ENCODE results near the gene WWOX. TPM values are rescaled to one million over a fixed set of nuclear protein-coding genes. Genes with fewer than 3 reads are reported as not detected.

The WWOX gene
- total RNA-seq, 4 donors from 2014 or later: 76.8 to 102 (median 83.6) TPM

DNA sequence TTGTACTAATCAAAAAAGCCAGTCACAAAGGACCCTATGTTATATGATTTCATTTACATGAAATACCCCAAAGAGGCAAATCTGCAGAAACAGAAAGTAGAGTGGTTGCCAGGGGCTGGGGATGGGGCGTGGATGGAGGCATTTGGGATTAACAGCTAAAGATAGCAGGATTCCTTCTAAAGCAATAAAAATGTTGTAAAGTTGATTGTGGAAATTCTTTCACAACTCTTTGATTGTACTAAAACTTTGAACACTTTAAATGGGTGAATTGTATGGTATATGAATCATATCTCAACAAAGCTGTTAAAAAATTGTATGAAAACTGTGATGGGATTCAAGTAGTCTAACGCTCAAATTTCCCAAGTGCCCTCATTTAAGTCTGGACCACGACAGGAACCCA lies 870.3 kb downstream of the WWOX start:
- peaks cover 0 to 10% (median 0%) of the 10 kb centered on the region in 4 donors for H3K4me1 ChIP-seq
- no peak for TF ChIP-seq POLR2A (IDR thresholded peaks at IDR 0.05)
- no peak for TF ChIP-seq EP300 (IDR thresholded peaks at IDR 0.05)
- TF ChIP-seq, protein P1, sequence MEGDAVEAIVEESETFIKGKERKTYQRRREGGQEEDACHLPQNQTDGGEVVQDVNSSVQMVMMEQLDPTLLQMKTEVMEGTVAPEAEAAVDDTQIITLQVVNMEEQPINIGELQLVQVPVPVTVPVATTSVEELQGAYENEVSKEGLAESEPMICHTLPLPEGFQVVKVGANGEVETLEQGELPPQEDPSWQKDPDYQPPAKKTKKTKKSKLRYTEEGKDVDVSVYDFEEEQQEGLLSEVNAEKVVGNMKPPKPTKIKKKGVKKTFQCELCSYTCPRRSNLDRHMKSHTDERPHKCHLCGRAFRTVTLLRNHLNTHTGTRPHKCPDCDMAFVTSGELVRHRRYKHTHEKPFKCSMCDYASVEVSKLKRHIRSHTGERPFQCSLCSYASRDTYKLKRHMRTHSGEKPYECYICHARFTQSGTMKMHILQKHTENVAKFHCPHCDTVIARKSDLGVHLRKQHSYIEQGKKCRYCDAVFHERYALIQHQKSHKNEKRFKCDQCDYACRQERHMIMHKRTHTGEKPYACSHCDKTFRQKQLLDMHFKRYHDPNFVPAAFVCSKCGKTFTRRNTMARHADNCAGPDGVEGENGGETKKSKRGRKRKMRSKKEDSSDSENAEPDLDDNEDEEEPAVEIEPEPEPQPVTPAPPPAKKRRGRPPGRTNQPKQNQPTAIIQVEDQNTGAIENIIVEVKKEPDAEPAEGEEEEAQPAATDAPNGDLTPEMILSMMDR (IDR thresholded peaks at IDR 0.05): no peak
- H3K36me3 ChIP-seq: no peaks in the 10 kb centered on the region
- H3K27me3 ChIP-seq: no peaks in the 10 kb centered on the region
- H3K27ac ChIP-seq: no peak overlapping the region
- DNase-seq (ENCODE audit: low spot score in 2 of 2): no peak
- H3K9me3 ChIP-seq: peaks cover 0 to 1% (median 0%) of the 10 kb centered on the region in 4 donors
- WGBS, 2 donors: 24 to 34% methylated on average over 3 of the region's 3 CpGs
- H3K4me3 ChIP-seq: no peak overlapping the region

DNA sequence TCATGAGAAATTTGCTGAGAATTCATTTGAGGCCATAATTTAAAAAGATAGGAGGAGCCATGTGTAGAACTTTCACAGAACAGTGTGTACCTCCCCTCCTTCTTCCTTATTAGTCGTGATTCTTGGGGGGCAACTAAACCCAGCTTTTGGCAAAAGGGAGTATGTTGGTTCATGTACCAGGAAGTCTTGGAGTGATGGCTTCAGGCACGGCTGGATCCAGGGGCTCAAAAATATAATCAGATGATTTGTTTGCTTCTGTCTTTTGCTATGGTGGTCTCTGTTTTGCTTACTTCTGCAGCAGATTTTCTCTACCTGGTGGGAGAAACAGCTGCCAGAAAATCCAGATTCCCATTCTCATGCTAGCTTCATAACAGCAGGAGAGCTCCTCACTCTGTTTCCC lies 871.2 kb downstream of the WWOX start:
- 91 to 100% methylated on average over 2 of the region's 2 CpGs for WGBS, 2 donors
- Histone ChIP-seq H3K36me3 (no peaks in the 10 kb centered on the region), H3K27me3 (no peaks in the 10 kb centered on the region)

DNA sequence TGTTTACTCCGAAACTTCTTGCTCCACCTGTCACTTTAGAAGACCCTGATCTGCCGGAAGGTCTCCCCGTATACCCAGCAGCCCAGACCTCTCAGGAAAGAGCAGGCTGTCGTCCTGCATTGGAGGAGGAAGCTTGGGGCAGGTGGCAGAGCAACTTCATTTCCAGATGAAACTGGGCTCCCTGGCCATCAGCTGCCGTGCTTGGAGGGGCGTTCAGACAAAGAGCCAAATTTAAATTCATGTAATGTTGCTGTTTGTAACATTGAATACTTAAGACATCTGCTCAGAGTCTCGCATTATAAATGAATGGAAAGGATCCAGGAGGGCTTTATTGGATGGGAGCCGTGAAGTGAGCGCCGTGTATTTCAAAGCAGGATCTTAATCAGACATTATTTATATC lies 872.6 kb downstream of the WWOX start:
- no peak for TF ChIP-seq POLR2A (IDR thresholded peaks at IDR 0.05)
- TF ChIP-seq, protein P1 (IDR thresholded peaks at IDR 0.05): no peak
- TF ChIP-seq EP300 (IDR thresholded peaks at IDR 0.05): no peak
- no peaks in the 10 kb centered on the region for H3K27me3 ChIP-seq

More for the DNA sequence above, 871.2 kb downstream of the WWOX start:
- H3K4me1 ChIP-seq: peaks cover 0 to 10% (median 0%) of the 10 kb centered on the region in 4 donors
- H3K27ac ChIP-seq: no peak overlapping the region
- TF ChIP-seq POLR2A (IDR thresholded peaks at IDR 0.05) (no peak), EP300 (IDR thresholded peaks at IDR 0.05) (no peak)
- TF ChIP-seq, protein P1 (IDR thresholded peaks at IDR 0.05): no peak
- H3K4me3 ChIP-seq: no peak overlapping the region
- no peak for DNase-seq (ENCODE audit: low spot score in 2 of 2)
- H3K9me3 ChIP-seq: no peaks in the 10 kb centered on the region

DNA sequence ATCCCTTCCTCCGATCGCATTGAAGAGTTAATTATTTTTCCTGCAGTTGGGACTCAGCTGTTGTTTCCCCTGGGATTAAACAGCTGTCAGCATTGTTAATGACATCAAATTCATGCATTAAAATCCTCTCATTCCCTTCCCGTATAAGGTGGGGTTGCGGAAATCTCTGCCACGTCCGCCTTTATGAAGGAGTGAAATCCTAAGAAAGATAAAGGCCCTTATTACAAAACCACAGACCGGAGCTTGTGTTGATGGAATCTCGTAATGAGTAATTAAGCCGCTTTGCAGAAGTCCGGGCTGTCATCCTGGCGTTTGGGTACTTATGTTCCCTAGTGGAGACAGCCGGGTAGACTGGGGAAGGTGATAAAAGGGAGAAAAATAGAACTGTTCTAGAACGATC lies 873.5 kb downstream of the WWOX start:
- DNase-seq (ENCODE audit: low spot score in 2 of 2): no peak
- Histone ChIP-seq H3K27me3 (no peaks in the 10 kb centered on the region), H3K27ac (no peak overlapping the region), H3K9me3 (no peaks in the 10 kb centered on the region), H3K36me3 (no peaks in the 10 kb centered on the region), H3K4me3 (no peak overlapping the region), H3K4me1 (peaks cover 0 to 10% (median 0%) of the 10 kb centered on the region in 4 donors)
- 82% methylated on average over 13 of the region's 13 CpGs for WGBS, 2 donors
- TF ChIP-seq, protein P1 (IDR thresholded peaks at IDR 0.05): no peak
- TF ChIP-seq POLR2A (IDR thresholded peaks at IDR 0.05) (no peak), EP300 (IDR thresholded peaks at IDR 0.05) (no peak)

More for the DNA sequence above, 872.6 kb downstream of the WWOX start:
- no peak overlapping the region for H3K4me3 ChIP-seq
- 76 to 85% methylated on average over 10 of the region's 10 CpGs for WGBS, 2 donors
- DNase-seq (ENCODE audit: low spot score in 2 of 2): no peak
- no peaks in the 10 kb centered on the region for H3K36me3 ChIP-seq
- no peaks in the 10 kb centered on the region for H3K9me3 ChIP-seq
- H3K4me1 ChIP-seq: peaks cover 0 to 10% (median 0%) of the 10 kb centered on the region in 4 donors
- no peak overlapping the region for H3K27ac ChIP-seq

DNA sequence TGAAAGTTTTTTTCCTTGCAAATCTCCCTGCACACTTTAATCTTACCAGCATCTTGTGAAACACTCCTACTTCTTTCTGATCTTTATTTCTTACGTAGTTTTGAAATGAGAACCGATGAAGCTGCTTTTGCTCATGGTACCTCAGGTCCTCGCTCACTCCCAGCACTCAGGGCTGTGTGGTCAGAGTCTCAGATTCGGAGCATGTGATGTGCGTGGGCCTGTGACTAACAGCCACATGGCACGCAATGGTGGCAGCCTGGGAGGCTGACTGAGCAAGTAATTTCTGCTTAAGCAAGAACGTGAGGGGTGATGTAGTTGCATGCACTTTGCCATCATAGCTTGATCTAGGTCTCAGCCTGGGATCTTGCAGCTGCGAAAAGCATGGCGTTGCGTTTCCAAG lies 876.8 kb downstream of the WWOX start:
- H3K36me3 ChIP-seq: no peaks in the 10 kb centered on the region
- no peak overlapping the region for H3K4me3 ChIP-seq
- H3K27me3 ChIP-seq: no peaks in the 10 kb centered on the region
- WGBS, 2 donors: 94 to 96% methylated on average over 10 of the region's 10 CpGs
- no peak overlapping the region for H3K27ac ChIP-seq
- TF ChIP-seq, protein P1 (IDR thresholded peaks at IDR 0.05): no peak
- TF ChIP-seq POLR2A (IDR thresholded peaks at IDR 0.05): no peak
- TF ChIP-seq EP300 (IDR thresholded peaks at IDR 0.05): no peak
- no peak for DNase-seq (ENCODE audit: low spot score in 2 of 2)
- no peaks in the 10 kb centered on the region for H3K4me1 ChIP-seq
- H3K9me3 ChIP-seq: no peaks in the 10 kb centered on the region
